Fibroblast of lung (primary cell): ENCODE data around the gene ALKBH8. TPM values are rescaled to one million over a fixed set of nuclear protein-coding genes. Genes with fewer than 3 reads are reported as not detected.
"Not testable (repeated sequence)": the region's sequence is repeated elsewhere in the genome, so short reads cannot be mapped to it uniquely, and the experiment has no call there.

Experiments used
- DNase-seq, 2 donors: peaks; one replicate each; pipeline versions ENCODE4 v3.0.0 to v3.0.0-alpha.2; 2010; ENCODE audit warnings: low read depth in 2 of 2
- H2AFZ ChIP-seq: 2 replicates; pipeline ENCODE4 v1.5.1; 2012; ENCODE audit warnings: low read length, control low read depth, inconsistent platforms
- H3K27ac ChIP-seq: 2 replicates; pipeline ENCODE4 v1.5.1; 2011; ENCODE audit warnings: low read length, control low read depth; ENCODE audit not compliant: insufficient read depth
- H3K27me3 ChIP-seq: 2 replicates; pipeline ENCODE4 v1.5.1; 2011; ENCODE audit warnings: mild to moderate bottlenecking, low read length; ENCODE audit not compliant: control insufficient read depth, insufficient read depth
- H3K36me3 ChIP-seq: 2 replicates; pipeline ENCODE4 v1.5.1; 2011; ENCODE audit warnings: low read length; ENCODE audit not compliant: control insufficient read depth, insufficient read depth
- H3K4me1 ChIP-seq: 2 replicates; pipeline ENCODE4 v1.5.1; 2011; ENCODE audit warnings: low read length; ENCODE audit not compliant: control insufficient read depth, insufficient read depth; ENCODE audit errors: extremely low read depth
- H3K4me2 ChIP-seq: 2 replicates; pipeline ENCODE4 v1.5.1; 2011; ENCODE audit warnings: low read length, control low read depth; ENCODE audit not compliant: insufficient read depth; ENCODE audit errors: extremely low read depth
- H3K4me3 ChIP-seq, 4 experiments: fragments of 200-600 bp in 1 of 4; sonication (generic) in 1 of 4; replicated peaks in 1 of 4; 2 replicates each; pipeline ENCODE4 v1.5.1; 2011 to 2016; ENCODE audit warnings: low read length in 4 of 4, low read depth in 3 of 4, mild to moderate bottlenecking in 3 of 4, control low read depth in 2 of 4, inconsistent platforms in 1 of 4, mixed read lengths in 1 of 4; ENCODE audit not compliant: insufficient read depth in 1 of 4; ENCODE audit errors: control extremely low read depth in 1 of 4
- H3K79me2 ChIP-seq: 2 replicates; pipeline ENCODE4 v1.5.1; 2012; ENCODE audit warnings: mild to moderate bottlenecking, low read length, inconsistent platforms; ENCODE audit not compliant: control insufficient read depth, insufficient read depth
- H3K9ac ChIP-seq: 2 replicates; pipeline ENCODE4 v1.5.1; 2011; ENCODE audit warnings: mild to moderate bottlenecking, low read length, control low read depth; ENCODE audit not compliant: insufficient read depth
- H3K9me3 ChIP-seq: 2 replicates; pipeline ENCODE4 v1.5.1; 2012; ENCODE audit warnings: low read depth, low read length; ENCODE audit not compliant: control insufficient read depth, insufficient read depth
- H4K20me1 ChIP-seq: 2 replicates; pipeline ENCODE4 v1.5.1; 2011; ENCODE audit warnings: low read length; ENCODE audit not compliant: control insufficient read depth, insufficient read depth; ENCODE audit errors: extremely low read depth
- CTCF ChIP-seq, 2 donors: IDR thresholded peaks in 1 of 2; conservative IDR thresholded peaks in 1 of 2; 1 replicate in 1 of 2; 2 replicates in 1 of 2; pipeline ENCODE4 v1.5.1; 2011 to 2012; ENCODE audit warnings: low read length in 2 of 2, control low read depth in 1 of 2, inconsistent platforms in 1 of 2, low read depth in 1 of 2, mild to moderate bottlenecking in 1 of 2
- EZH2 ChIP-seq: IDR thresholded peaks from 2 replicates; pipeline ENCODE4 v1.5.1; 2012; ENCODE audit warnings: low read length, control low read depth, mild to moderate bottlenecking; ENCODE audit errors: missing control alignments
- polyA plus RNA-seq, 2 donors: library from polyadenylated mRNA; depleted of rRNA in 1 of 2; stranded (reverse) in 1 of 2; unstranded in 1 of 2; fragments of >200 nt; gene quantifications; 2 replicates each; pipeline ENCODE4 v1.2.1, GENCODE V29; 2011 to 2012; ENCODE audit warnings: missing spikeins in 1 of 2
- total RNA-seq: library from RNA; depleted of rRNA; stranded (reverse); fragments of >200 nt; gene quantifications from 2 replicates; pipeline ENCODE4 v1.2.1, GENCODE V29; 2014

The ALKBH8 gene
- total and polyA plus RNA-seq, 2 donors (not counting 1 experiment from before 2014, with no cell fraction given): 8.6 to 11.7 TPM

DNA sequence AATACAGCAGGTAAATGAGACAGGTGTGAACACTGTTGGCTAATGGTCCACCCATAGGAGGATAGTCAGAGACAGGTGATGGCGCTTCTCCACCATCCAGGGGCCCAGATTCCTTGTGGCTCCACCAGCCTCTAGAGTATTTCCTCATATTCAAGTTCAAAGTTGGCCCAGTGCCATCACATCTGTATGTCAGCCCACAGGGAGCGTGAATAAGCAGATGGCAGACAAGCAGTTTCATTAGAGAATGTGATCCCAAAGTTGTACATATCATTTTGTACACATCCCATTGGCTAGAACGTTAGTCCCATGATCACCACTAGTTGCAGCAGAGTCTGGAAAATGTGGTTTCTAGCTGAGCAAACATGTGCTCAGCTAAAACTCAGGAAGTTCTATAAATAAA, 96.9 kb downstream of the ALKBH8 start:
- Histone ChIP-seq H2AFZ (no peak overlapping the region), H3K79me2 (no peaks in the 10 kb centered on the region)
- DNase-seq: peak; percentile 4 to 49

GRCh38 chr11:107467696-107468095, 97.8 kb downstream of the ALKBH8 start:
- no peak overlapping the region for H3K4me2 ChIP-seq

More for the DNA sequence above, 96.9 kb downstream of the ALKBH8 start:
- H4K20me1 ChIP-seq: no peaks in the 10 kb centered on the region
- no peak for TF ChIP-seq CTCF (conservative IDR thresholded peaks at IDR 0.05 in 1 of 2, IDR thresholded peaks at IDR 0.05 in 1 of 2; ENCODE audit: low read depth in 1 of 2, low read length in 2 of 2)
- TF ChIP-seq EZH2: no peak
- no peaks in the 10 kb centered on the region for H3K27me3 ChIP-seq
- no peaks in the 10 kb centered on the region for H3K4me1 ChIP-seq
- no peaks in the 10 kb centered on the region for H3K36me3 ChIP-seq
- no peak overlapping the region for H3K9ac ChIP-seq
- H3K4me3 ChIP-seq: no peak overlapping the region
- no peak overlapping the region for H3K4me2 ChIP-seq
- H3K27ac ChIP-seq: no peak overlapping the region
- no peaks in the 10 kb centered on the region for H3K9me3 ChIP-seq

GRCh38 chr11:107466275-107466866, 99.2 kb downstream of the ALKBH8 start:
- not testable (repeated sequence) for H3K79me2 ChIP-seq, H3K4me1 ChIP-seq, H3K27me3 ChIP-seq, H4K20me1 ChIP-seq, DNase-seq, H3K36me3 ChIP-seq, H3K9ac ChIP-seq, H2AFZ ChIP-seq, H3K27ac ChIP-seq, H3K4me3 ChIP-seq, H3K4me2 ChIP-seq, H3K9me3 ChIP-seq

More at GRCh38 chr11:107467696-107468095, 97.8 kb downstream of the ALKBH8 start:
- no peak overlapping the region for H3K27ac ChIP-seq
- no peak for DNase-seq
- no peaks in the 10 kb centered on the region for H3K36me3 ChIP-seq
- no peaks in the 10 kb centered on the region for H3K9me3 ChIP-seq
- no peak overlapping the region for H3K9ac ChIP-seq
- H3K79me2 ChIP-seq: no peaks in the 10 kb centered on the region
- H2AFZ ChIP-seq: no peak overlapping the region
- no peaks in the 10 kb centered on the region for H4K20me1 ChIP-seq
- no peak overlapping the region for H3K4me3 ChIP-seq
- H3K4me1 ChIP-seq: no peaks in the 10 kb centered on the region
- no peak for TF ChIP-seq EZH2
- no peak for TF ChIP-seq CTCF (conservative IDR thresholded peaks at IDR 0.05 in 1 of 2, IDR thresholded peaks at IDR 0.05 in 1 of 2; ENCODE audit: low read depth in 1 of 2, low read length in 2 of 2)
- H3K27me3 ChIP-seq: no peaks in the 10 kb centered on the region
